PC-3 (cell line): ENCODE measurements around the gene ARG1.
"Not testable (repeated sequence)": the region's sequence is repeated elsewhere in the genome, so short reads cannot be mapped to it uniquely, and the experiment has no call there.

Source experiments
- EZH2 ChIP-seq: fragments of 300-600 bp; sonication (generic); IDR thresholded peaks from one replicate; pipeline ENCODE4 v1.6.1; 2017; ENCODE audit warnings: antibody characterized with exemption, mild to moderate bottlenecking, low read length; ENCODE audit not compliant: unreplicated experiment
- TF ChIP-seq, protein P1 (sequence below): fragments of 300-600 bp; sonication (generic); conservative IDR thresholded peaks from 2 replicates; pipeline ENCODE4 v1.5.1; 2017; ENCODE audit warnings: antibody characterized with exemption, low read depth, mild to moderate bottlenecking, low read length

DNA sequence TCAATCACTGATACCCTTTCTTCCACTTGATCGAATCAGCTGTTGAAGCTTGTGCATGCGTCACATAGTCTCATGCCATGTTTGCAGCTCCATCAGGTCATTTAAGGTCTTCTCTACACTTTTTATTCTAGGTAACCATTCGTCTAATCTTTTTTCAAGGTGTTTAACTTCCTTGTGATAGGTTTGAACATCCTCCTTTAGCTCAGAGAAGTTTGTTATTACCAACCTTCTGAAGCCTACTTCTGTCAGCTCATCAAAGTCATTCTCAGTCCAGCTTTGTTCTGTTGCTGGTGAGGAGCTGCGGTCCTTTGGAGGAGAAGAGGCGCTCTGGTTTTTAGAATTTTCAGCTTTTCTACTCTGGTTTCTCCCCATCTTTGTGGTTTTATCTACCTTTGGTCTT, 42.1 kb upstream of the ARG1 start:
- TF ChIP-seq, protein P1, sequence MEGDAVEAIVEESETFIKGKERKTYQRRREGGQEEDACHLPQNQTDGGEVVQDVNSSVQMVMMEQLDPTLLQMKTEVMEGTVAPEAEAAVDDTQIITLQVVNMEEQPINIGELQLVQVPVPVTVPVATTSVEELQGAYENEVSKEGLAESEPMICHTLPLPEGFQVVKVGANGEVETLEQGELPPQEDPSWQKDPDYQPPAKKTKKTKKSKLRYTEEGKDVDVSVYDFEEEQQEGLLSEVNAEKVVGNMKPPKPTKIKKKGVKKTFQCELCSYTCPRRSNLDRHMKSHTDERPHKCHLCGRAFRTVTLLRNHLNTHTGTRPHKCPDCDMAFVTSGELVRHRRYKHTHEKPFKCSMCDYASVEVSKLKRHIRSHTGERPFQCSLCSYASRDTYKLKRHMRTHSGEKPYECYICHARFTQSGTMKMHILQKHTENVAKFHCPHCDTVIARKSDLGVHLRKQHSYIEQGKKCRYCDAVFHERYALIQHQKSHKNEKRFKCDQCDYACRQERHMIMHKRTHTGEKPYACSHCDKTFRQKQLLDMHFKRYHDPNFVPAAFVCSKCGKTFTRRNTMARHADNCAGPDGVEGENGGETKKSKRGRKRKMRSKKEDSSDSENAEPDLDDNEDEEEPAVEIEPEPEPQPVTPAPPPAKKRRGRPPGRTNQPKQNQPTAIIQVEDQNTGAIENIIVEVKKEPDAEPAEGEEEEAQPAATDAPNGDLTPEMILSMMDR, result not testable (repeated sequence)
- TF ChIP-seq EZH2, result not testable (repeated sequence)
